HG03159 (cell line): ENCODE data around the gene NTNG1.

Experiments
- ATAC-seq: cut with Tn5 transposase; IDR thresholded peaks from one replicate; pipeline ENCODE4 v1.9.1; 2021; ENCODE audit warnings: mild to moderate bottlenecking, moderate library complexity; ENCODE audit not compliant: unreplicated experiment

NTNG1 gene

GRCh38 chr1:107323784-107324183 is 182.9 kb downstream of the NTNG1 start:
- ATAC-seq, result no peak

GRCh38 chr1:107326824-107327445 is 186.1 kb downstream of the NTNG1 start:
- ATAC-seq, result no peak

GRCh38 chr1:107327446-107327845 is 186.6 kb downstream of the NTNG1 start:
- ATAC-seq, result no peak

- no peak for ATAC-seq
Measured at GRCh38 chr1:107328087-107328486, 187.2 kb downstream of the NTNG1 start.

GRCh38 chr1:107339775-107340174 is 198.9 kb downstream of the NTNG1 start:
- ATAC-seq, result no peak

- no peak for ATAC-seq
Measured at GRCh38 chr1:107342316-107342715, 201.5 kb downstream of the NTNG1 start.

GRCh38 chr1:107342768-107343167 is 201.9 kb downstream of the NTNG1 start:
- no peak for ATAC-seq

- ATAC-seq, result no peak
Measured at GRCh38 chr1:107343601-107344000, 202.8 kb downstream of the NTNG1 start.

DNA sequence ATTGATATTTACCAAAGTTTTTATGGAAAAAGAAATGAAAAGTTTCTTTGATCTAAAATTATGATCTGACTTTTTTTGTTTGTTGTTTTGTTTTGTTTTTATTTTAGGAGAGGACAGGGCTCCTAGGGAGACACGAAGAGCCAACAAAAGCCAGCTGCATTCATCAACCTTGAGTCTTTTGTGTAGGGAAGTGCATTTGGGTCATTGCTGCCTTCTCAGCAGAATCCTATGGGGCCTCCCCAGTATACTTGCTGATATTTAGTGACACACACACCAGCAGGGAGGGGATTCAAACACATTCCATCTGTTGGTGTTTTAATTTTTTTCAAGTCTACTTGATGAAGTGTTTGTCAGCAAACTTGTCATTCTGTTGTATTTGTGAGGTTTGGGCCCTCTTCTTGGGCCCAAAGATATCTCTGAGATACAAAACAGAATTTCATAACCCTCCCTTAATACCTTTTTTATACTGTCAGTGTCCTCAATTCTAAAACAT is 203.5 kb downstream of the NTNG1 start:
- ATAC-seq, result no peak

GRCh38 chr1:107344836-107345235 is 204.0 kb downstream of the NTNG1 start:
- no peak for ATAC-seq

- no peak for ATAC-seq
Measured at GRCh38 chr1:107352850-107353249, 212.0 kb downstream of the NTNG1 start.

GRCh38 chr1:107357376-107357775 is 216.5 kb downstream of the NTNG1 start:
- no peak for ATAC-seq

GRCh38 chr1:107358619-107359327 is 217.9 kb downstream of the NTNG1 start:
- ATAC-seq, result no peak

DNA sequence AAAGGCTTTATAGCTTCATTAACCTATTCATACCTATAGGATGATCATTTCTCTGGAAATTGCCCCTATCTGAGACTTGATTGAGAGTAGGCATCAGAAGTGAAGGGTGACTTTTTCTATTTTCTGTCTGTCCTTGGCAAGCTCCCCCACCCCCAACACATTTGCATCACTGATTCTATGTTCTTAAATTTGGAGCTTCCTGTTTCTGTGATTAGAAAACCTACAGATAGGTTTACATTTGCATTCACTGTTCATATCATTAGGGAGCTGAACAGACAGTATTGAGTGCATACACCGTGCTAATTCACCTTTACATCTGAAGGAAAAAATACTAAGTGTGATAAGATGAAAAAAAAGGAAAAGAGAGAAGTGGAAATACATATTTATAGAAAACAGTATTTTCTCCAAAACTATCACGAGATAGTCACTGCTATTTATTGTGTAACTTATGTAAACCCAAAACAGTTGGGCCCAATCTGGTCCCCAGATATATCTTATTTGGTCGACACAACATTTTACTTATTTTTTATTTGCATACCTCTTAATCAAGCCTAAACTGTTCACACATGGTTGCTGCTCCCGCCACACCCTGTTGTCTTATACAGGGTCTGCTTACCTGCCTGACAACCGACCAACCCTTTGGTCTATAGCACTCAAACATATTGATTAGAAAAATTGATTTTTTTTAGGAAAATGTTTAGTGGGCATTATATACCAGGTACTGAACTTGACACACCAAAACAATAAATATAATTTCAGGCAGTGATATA is 218.8 kb downstream of the NTNG1 start:
- ATAC-seq, result peak; percentile 53

DNA sequence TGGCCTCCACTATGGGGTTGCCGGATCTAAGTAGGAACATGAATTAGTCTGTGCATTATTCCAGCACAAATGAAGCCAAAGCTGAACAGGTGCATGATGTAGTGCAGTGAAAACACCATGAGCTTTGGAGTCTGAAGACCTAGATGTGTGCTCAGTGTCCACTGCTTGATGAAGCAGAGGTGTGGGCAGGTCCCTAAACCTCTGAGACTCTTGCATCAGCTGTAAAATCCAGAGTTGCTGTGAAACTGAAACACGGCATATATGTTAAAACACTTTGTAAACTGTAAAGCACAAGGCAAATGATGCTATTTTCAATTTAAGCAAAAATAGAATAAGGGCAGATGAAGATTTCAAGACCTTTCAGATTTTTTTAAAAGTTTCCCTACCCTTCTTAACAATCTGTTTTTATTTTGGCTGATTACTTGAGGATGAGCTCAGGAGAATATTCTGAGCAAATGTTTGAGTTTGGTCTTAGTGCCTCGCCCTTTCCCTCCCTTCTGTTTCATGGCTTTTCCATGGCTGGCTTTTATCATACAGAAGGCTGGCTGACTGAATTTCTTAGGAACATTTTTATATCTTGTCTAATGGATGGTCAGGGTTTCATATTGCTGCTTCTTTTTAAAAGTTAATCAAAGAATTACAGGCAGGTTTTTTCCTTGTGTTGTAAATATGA is 221.8 kb downstream of the NTNG1 start:
- peak; percentile 51 for ATAC-seq

GRCh38 chr1:107363154-107363553 is 222.3 kb downstream of the NTNG1 start:
- ATAC-seq, result no peak

DNA sequence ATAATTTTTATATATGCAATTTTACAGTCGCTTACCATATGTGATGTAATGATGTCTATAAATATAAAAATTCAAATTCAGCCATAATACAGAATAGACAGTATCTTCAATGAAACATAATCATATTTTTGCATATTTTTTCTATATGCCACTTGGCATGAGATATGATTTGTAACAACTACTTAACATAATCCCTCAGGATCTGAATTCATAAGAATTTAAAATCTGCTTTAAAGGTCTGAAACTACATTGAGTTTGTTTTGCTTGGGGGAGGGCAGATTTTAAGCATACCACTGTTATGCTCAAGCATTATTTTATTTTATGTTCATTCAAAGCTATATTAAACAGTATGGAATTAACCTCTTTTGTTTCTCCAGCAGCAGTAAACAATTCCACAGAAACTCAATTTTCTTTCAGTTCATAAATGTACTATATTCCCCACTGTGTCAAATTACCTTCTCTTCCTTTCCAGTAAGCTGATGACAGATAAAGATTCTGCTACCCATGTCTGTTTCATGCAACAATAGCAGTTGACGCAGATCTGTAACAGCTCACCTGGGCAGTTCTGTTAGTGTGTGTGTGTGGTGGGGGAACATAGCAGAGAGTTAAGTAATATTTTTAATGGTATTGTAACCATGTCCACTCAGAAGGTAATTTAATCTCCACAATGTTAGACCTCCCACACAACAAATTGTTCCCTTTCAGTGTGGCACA is 224.8 kb downstream of the NTNG1 start:
- no peak for ATAC-seq

DNA sequence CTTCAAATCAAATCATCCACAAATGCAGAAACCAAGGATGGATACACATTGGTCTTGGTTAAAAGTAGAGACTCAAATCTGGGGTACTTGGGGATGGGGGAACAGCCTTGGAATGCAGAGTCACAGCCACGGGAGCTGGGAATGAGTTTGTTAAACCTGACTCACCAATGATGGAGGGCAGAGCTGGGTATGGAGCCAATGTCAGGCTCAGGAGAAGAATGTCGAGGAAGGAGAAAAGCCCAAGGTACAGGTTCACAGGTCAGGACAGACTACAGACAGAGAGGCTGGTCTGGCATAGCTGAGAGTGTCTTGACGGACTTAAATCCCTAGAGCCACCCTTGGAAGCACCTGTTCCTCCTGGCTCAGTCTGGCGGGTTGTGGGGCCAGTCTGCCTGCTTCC is 237.6 kb downstream of the NTNG1 start:
- ATAC-seq, result no peak

DNA sequence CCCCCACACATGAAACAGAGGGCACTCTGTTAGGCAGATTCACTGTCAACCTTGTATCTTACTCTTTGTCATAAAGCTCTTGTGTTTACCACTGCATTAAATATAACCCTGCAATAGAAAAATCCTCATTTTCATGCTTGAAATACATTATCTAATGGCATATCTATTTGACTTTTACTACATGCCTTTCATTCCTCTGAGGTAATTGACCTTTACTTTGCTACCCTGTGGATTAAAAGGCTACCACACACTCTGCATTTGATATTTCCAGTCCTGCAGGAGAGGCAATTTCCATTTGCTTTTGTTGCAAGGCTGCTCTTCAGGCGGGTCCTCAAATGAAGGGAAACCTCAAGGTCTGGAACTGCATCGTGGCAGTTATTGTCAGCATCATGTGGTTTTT is 238.0 kb downstream of the NTNG1 start:
- ATAC-seq, result no peak

DNA sequence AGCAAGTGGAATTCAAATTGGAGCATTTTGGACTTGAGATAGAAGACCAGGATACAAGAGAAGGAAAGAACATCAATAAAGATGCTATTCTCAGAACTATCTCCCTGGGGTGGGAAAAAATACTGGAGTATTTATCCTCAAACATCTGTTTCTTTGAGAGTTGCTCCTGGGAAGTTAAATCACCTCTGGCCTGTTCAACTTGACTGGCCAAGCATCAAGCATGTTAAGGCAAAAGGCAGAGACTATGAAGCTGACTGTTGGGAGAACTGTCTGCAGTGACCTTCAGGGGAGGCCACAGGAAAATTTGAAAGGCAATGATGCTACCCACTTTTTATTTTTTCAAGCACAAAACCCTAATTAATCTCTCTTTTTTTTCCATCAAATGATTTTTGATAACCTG is 239.0 kb downstream of the NTNG1 start:
- ATAC-seq, result no peak
